IMR-90 (cell line): Measurements from ENCODE around the gene SLC35A4. TPM values are rescaled to one million over a fixed set of nuclear protein-coding genes. Genes with fewer than 3 reads are reported as not detected.
A peak's percentile ranks its signal among the peaks of the same experiment; 100 is the strongest.

ENCODE experiments used
- ATAC-seq: fragments of 200-7000 bp; cut with Tn5 transposase; 2 replicates; pipeline ENCODE4 v1.9.1; 2020; ENCODE audit warnings: low read depth, mild to moderate bottlenecking, moderate library complexity
- BruUV-seq: library from RNA; stranded (reverse); fragments of 400-500 nt; replicated peaks from 2 replicates; lab custom pipeline; 2021; lab: Mats Ljungman, UMichigan
- CTCF ChIA-PET: fragments of 300-600 bp; formaldehyde crosslinking; extraction: SDS; loops from one replicate; lab custom pipeline; 2021; ENCODE audit warnings: antibody characterized with exemption; lab: Yijun Ruan, JAX
- POLR2A ChIA-PET: fragments of 300-600 bp; sonication (Branson Sonifier 250); formaldehyde crosslinking; loops from one replicate; lab custom pipeline; 2022; ENCODE audit warnings: antibody characterized with exemption; ENCODE audit not compliant: unreplicated experiment; lab: Charles Lee
- DNase-seq: peaks from one replicate; pipeline ENCODE4 v3.0.0; 2013
- H2AFZ ChIP-seq: replicated peaks from 2 replicates; pipeline ENCODE3; 2013; ENCODE audit warnings: low read length, mild to moderate bottlenecking; ENCODE audit not compliant: poor library complexity
- H2AK5ac ChIP-seq: 2 replicates; pipeline ENCODE4 v1.6.1; 2013; ENCODE audit warnings: low read depth, low read length, inconsistent platforms
- H2AK9ac ChIP-seq: replicated peaks from 2 replicates; pipeline ENCODE3; 2013; ENCODE audit warnings: mild to moderate bottlenecking, low read depth, low read length, moderate library complexity; ENCODE audit not compliant: poor library complexity
- H2BK120ac ChIP-seq: 2 replicates; pipeline ENCODE4 v1.6.1; 2013; ENCODE audit warnings: low read depth, low read length, inconsistent platforms
- H2BK15ac ChIP-seq: 3 replicates; pipeline ENCODE4 v1.6.1; 2013; ENCODE audit warnings: low read depth, low read length, inconsistent platforms
- H2BK20ac ChIP-seq: 2 replicates; pipeline ENCODE4 v1.6.1; 2013; ENCODE audit warnings: low read depth, mild to moderate bottlenecking, inconsistent platforms, low read length, moderate library complexity
- H2BK5ac ChIP-seq: 2 replicates; pipeline ENCODE4 v1.6.1; 2013; ENCODE audit warnings: mild to moderate bottlenecking, low read depth, low read length, inconsistent platforms; ENCODE audit not compliant: poor library complexity, severe bottlenecking
- H3K14ac ChIP-seq: replicated peaks from 2 replicates; pipeline ENCODE4 v1.6.1; 2013; ENCODE audit warnings: low read depth, low read length, inconsistent platforms
- H3K18ac ChIP-seq: 2 replicates; pipeline ENCODE4 v1.6.1; 2013; ENCODE audit warnings: low read depth, low read length, control low read depth
- H3K23ac ChIP-seq: 2 replicates; pipeline ENCODE4 v1.6.1; 2013; ENCODE audit warnings: low read depth, low read length, inconsistent platforms
- H3K27ac ChIP-seq: 2 replicates; pipeline ENCODE4 v1.5.1; 2013; ENCODE audit warnings: mild to moderate bottlenecking, control low read depth, low read length; ENCODE audit not compliant: insufficient read depth
- H3K27me3 ChIP-seq: 2 replicates; pipeline ENCODE4 v1.6.1; 2013; ENCODE audit warnings: low read length; ENCODE audit not compliant: control insufficient read depth, insufficient read depth
- H3K36me3 ChIP-seq: 2 replicates; pipeline ENCODE4 v1.6.1; 2013; ENCODE audit warnings: low read length, mixed read lengths; ENCODE audit not compliant: control insufficient read depth, insufficient read depth
- H3K4ac ChIP-seq: 2 replicates; pipeline ENCODE4 v1.6.1; 2013; ENCODE audit warnings: low read depth, low read length, inconsistent platforms
- H3K4me1 ChIP-seq: 2 replicates; pipeline ENCODE4 v1.6.1; 2013; ENCODE audit warnings: low read length, mixed read lengths; ENCODE audit not compliant: control insufficient read depth, insufficient read depth
- H3K4me2 ChIP-seq: 2 replicates; pipeline ENCODE4 v1.6.1; 2013; ENCODE audit warnings: low read depth, mild to moderate bottlenecking, control low read depth, low read length, moderate library complexity
- H3K4me3 ChIP-seq: 2 replicates; pipeline ENCODE4 v1.5.1; 2013; ENCODE audit warnings: low read depth, mild to moderate bottlenecking, control low read depth, low read length, moderate library complexity; ENCODE audit not compliant: insufficient read depth
- H3K56ac ChIP-seq: 2 replicates; pipeline ENCODE4 v1.6.1; 2013; ENCODE audit warnings: low read length, inconsistent platforms; ENCODE audit not compliant: insufficient read depth; ENCODE audit errors: extremely low read depth
- H3K79me1 ChIP-seq, 2 experiments: 2 replicates each; pipeline ENCODE4 v1.6.1; 2013; ENCODE audit warnings: low read length in 2 of 2, inconsistent platforms in 1 of 2, low read depth in 1 of 2
- H3K9ac ChIP-seq: 2 replicates; pipeline ENCODE4 v1.6.1; 2013; ENCODE audit warnings: low read depth, low read length, control low read depth
- H3K9me1 ChIP-seq: 2 replicates; pipeline ENCODE4 v1.6.1; 2013; ENCODE audit warnings: low read length, inconsistent platforms; ENCODE audit not compliant: insufficient read depth
- H3K9me3 ChIP-seq: 2 replicates; pipeline ENCODE4 v1.6.1; 2013; ENCODE audit warnings: low read length; ENCODE audit not compliant: control insufficient read depth, insufficient read depth
- H4K20me1 ChIP-seq: 2 replicates; pipeline ENCODE4 v1.6.1; 2013; ENCODE audit warnings: low read length, inconsistent platforms; ENCODE audit not compliant: insufficient read depth
- H4K5ac ChIP-seq: 2 replicates; pipeline ENCODE4 v1.6.1; 2013; ENCODE audit warnings: mild to moderate bottlenecking, low read depth, low read length, control low read depth
- H4K8ac ChIP-seq, 2 experiments: 2 replicates each; pipeline ENCODE4 v1.6.1; 2013; ENCODE audit warnings: low read depth in 2 of 2, low read length in 2 of 2, control low read depth in 1 of 2, inconsistent platforms in 1 of 2
- H4K91ac ChIP-seq: 2 replicates; pipeline ENCODE4 v1.6.1; 2013; ENCODE audit warnings: low read depth, low read length, inconsistent platforms; ENCODE audit not compliant: insufficient read depth
- CEBPB ChIP-seq: IDR thresholded peaks from 2 replicates; pipeline ENCODE4 v1.6.1; 2012; ENCODE audit warnings: low read depth, low read length, improper control_type of control experiment
- CHD1 ChIP-seq: IDR thresholded peaks from 2 replicates; pipeline ENCODE4 v1.6.1; 2012; ENCODE audit warnings: low read depth, low read length, improper control_type of control experiment
- FOS ChIP-seq: fragments of 150-350 bp; IDR thresholded peaks from 2 replicates; pipeline ENCODE4 v1.6.1; 2016; ENCODE audit warnings: low read depth, low read length
- MAFK ChIP-seq: IDR thresholded peaks from 2 replicates; pipeline ENCODE4 v1.6.1; 2012; ENCODE audit warnings: low read depth, low read length, improper control_type of control experiment
- MAZ ChIP-seq: IDR thresholded peaks from 2 replicates; pipeline ENCODE4 v1.6.1; 2012; ENCODE audit warnings: low read depth, mild to moderate bottlenecking, low read length, improper control_type of control experiment, moderate library complexity, borderline replicate concordance
- MXI1 ChIP-seq: IDR thresholded peaks from 2 replicates; pipeline ENCODE4 v1.6.1; 2012; ENCODE audit warnings: low read depth, mild to moderate bottlenecking, low read length, moderate library complexity, borderline replicate concordance
- NFE2L2 ChIP-seq: fragments of 150-350 bp; IDR thresholded peaks from 2 replicates; pipeline ENCODE4 v1.6.1; 2016; ENCODE audit warnings: low read depth, mild to moderate bottlenecking, low read length
- POLR2A ChIP-seq: IDR thresholded peaks from 2 replicates; pipeline ENCODE4 v1.6.1; 2012; ENCODE audit warnings: mild to moderate bottlenecking, low read depth, low read length
- RAD21 ChIP-seq: IDR thresholded peaks from 2 replicates; pipeline ENCODE4 v1.6.1; 2012; ENCODE audit warnings: low read length, improper control_type of control experiment
- SMC3 ChIP-seq: fragments of 150-350 bp; IDR thresholded peaks from 2 replicates; pipeline ENCODE4 v1.6.1; 2016; ENCODE audit warnings: low read depth, mild to moderate bottlenecking, antibody characterized with exemption, low read length, moderate library complexity
- WGBS, 2 experiments: methylation state at CpG; one replicate each; pipeline versions ENCODE4 v1.1.5 to v1.1.7; 2013; ENCODE audit warnings: missing lambda C conversion rate in 2 of 2; ENCODE audit not compliant: insufficient read length in 1 of 2; ENCODE audit errors: extremely low coverage in 2 of 2; 5-methylcytosine and 5-hydroxymethylcytosine counted together
- dilution Hi-C: fragments of 300-500 bp; cut with HindIII; formaldehyde crosslinking; loops from one replicate; pipeline ENCODE4 v1.14.3; 2018; ENCODE audit warnings: low sequenced_read_pairs; ENCODE audit not compliant: unreplicated experiment
- in situ Hi-C: fragments of 300-500 bp; cut with MboI; formaldehyde crosslinking; loops from 3 replicates; pipeline ENCODE4 v1.14.3; 2019; ENCODE audit warnings: low sequenced_read_pairs, inconsistent platforms, mixed read lengths
- intact Hi-C: fragments of 100-400 bp; cut with micrococcal nuclease; formaldehyde crosslinking; loops from 2 replicates; pipeline ENCODE4 v1.10.0; 2022
- polyA plus RNA-seq, 3 experiments: library from polyadenylated mRNA; depleted of rRNA; stranded (reverse); fragments of >200 nt; gene quantifications; 2 replicates each; pipeline ENCODE4 v1.2.3, GENCODE V29; 2012; ENCODE audit warnings: low replicate concordance in 1 of 3
- total RNA-seq: library from RNA; depleted of rRNA; stranded (reverse); fragments of >200 nt; gene quantifications from 2 replicates; pipeline ENCODE4 v1.2.3, GENCODE V29; 2012
- TF ChIP-seq, protein P1 (sequence below): fragments of 150-350 bp; IDR thresholded peaks from 2 replicates; pipeline ENCODE4 v1.6.1; 2016; ENCODE audit warnings: low read depth, mild to moderate bottlenecking, low read length, moderate library complexity, borderline replicate concordance
- TF ChIP-seq, protein P2 (sequence below): conservative IDR thresholded peaks from 2 replicates; pipeline ENCODE4 v1.5.1; 2012; ENCODE audit warnings: mild to moderate bottlenecking, low read depth, low read length, improper control_type of control experiment
- TF ChIP-seq, protein P3 (sequence below): fragments of 150-350 bp; IDR thresholded peaks from 2 replicates; pipeline ENCODE4 v1.6.1; 2017; ENCODE audit warnings: mild to moderate bottlenecking, antibody characterized with exemption, low read length, low read depth

The SLC35A4 gene
- total and polyA plus RNA-seq, 2 of the 4 experiments (the other 2 are of a cell fraction) = 19.2 to 66.4 TPM

DNA sequence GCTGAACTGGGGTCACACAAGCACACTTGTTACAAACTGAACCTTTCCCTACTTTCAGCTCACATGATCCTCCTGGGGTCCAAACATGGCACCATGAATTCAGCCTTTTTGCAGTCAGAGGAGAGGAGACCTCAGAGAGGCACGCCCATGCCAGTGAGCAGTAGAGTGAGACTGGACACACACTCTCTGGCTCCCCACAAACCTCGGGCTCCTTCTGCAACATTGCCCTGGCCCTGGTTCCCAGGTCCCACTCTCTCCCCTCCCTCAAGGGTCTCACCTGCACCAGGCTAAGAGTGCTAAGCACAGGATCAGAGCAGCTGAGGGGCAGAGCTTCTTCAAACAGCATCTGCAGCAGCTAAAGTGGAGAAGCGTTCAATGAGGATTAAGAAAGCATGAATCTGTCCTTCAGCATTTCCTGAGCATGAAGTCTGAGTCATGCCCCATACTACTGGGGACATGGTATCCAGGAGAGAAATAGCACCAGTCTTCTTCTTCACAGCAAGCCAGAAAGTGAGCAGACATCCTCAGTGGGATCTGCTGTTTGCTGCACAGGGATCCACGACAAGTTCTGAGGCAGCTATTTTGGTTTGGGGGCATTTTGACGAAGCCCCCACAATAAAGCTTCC is 27.2 kb downstream of the SLC35A4 start:
- Histone ChIP-seq H4K5ac (no peak overlapping the region), H2BK15ac (peak overlapping the region; percentile 57; the same call in 1 of the 3 replicates), H4K91ac (no peak overlapping the region), H3K18ac (no peak overlapping the region), H2AK5ac (peak overlapping the region; percentile 79; the same call in 1 of the 2 replicates), H4K20me1 (no peaks in the 10 kb centered on the region), H3K4me3 (no peak overlapping the region), H3K9me1 (no peaks in the 10 kb centered on the region), H3K79me1 (no peaks in the 10 kb centered on the region), H3K4ac (peak overlapping the region; percentile 50), H3K9me3 (no peaks in the 10 kb centered on the region), H3K27ac (no peak overlapping the region), H3K36me3 (no peaks in the 10 kb centered on the region), H3K14ac (peak overlapping the region; percentile 15; the same call in 1 of the 2 replicates), H2BK20ac (peak overlapping the region; percentile 80), H3K27me3 (no peaks in the 10 kb centered on the region; the same call in 1 of the 2 replicates), H2AFZ (peak overlapping the region; percentile 89), H3K9ac (no peak overlapping the region), H4K8ac (peak overlapping the region in 1 of 2 experiments; percentile 72; a peak in 1 of 4 replicates), H3K4me2 (no peak overlapping the region), H2BK120ac (peak overlapping the region; percentile 22; the same call in 1 of the 2 replicates), H3K56ac (no peak overlapping the region), H2BK5ac (no peak overlapping the region), H3K23ac (no peak overlapping the region), H3K4me1 (peaks cover 12% of the 10 kb centered on the region), H2AK9ac (peak overlapping the region; percentile 69)
- 20% methylated on average over 1 of the region's 5 CpGs; no CpG with 5 or more reads in 1 of the 2 experiments for WGBS, 2 experiments
- BruUV-seq = no TSS peak
- DNase-seq (peak; percentile 57), ATAC-seq (peak; percentile 80)
- intact Hi-C loops = no loop called here
- ChIA-PET POLR2A (no interaction called here), CTCF (no interaction called here)
- TF ChIP-seq MXI1 (no peak), MAZ (no peak), CEBPB (no peak), POLR2A (no peak), MAFK (no peak), RAD21 (no peak), CHD1 (no peak), SMC3 (no peak), NFE2L2 (no peak), FOS (no peak)
- TF ChIP-seq, protein P1, sequence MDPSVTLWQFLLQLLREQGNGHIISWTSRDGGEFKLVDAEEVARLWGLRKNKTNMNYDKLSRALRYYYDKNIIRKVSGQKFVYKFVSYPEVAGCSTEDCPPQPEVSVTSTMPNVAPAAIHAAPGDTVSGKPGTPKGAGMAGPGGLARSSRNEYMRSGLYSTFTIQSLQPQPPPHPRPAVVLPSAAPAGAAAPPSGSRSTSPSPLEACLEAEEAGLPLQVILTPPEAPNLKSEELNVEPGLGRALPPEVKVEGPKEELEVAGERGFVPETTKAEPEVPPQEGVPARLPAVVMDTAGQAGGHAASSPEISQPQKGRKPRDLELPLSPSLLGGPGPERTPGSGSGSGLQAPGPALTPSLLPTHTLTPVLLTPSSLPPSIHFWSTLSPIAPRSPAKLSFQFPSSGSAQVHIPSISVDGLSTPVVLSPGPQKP = no peak
- TF ChIP-seq, protein P2, sequence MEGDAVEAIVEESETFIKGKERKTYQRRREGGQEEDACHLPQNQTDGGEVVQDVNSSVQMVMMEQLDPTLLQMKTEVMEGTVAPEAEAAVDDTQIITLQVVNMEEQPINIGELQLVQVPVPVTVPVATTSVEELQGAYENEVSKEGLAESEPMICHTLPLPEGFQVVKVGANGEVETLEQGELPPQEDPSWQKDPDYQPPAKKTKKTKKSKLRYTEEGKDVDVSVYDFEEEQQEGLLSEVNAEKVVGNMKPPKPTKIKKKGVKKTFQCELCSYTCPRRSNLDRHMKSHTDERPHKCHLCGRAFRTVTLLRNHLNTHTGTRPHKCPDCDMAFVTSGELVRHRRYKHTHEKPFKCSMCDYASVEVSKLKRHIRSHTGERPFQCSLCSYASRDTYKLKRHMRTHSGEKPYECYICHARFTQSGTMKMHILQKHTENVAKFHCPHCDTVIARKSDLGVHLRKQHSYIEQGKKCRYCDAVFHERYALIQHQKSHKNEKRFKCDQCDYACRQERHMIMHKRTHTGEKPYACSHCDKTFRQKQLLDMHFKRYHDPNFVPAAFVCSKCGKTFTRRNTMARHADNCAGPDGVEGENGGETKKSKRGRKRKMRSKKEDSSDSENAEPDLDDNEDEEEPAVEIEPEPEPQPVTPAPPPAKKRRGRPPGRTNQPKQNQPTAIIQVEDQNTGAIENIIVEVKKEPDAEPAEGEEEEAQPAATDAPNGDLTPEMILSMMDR = no peak
- TF ChIP-seq, protein P3, sequence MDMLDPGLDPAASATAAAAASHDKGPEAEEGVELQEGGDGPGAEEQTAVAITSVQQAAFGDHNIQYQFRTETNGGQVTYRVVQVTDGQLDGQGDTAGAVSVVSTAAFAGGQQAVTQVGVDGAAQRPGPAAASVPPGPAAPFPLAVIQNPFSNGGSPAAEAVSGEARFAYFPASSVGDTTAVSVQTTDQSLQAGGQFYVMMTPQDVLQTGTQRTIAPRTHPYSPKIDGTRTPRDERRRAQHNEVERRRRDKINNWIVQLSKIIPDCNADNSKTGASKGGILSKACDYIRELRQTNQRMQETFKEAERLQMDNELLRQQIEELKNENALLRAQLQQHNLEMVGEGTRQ = no peak
- dilution Hi-C loops = no loop called here
- in situ Hi-C loops = no loop called here
